AG09309 (cell line): ENCODE data around the gene MYO3B.

ENCODE experiments used
- DNase-seq: peaks from one replicate; pipeline ENCODE4 v3.0.0-alpha.2; 2010; ENCODE audit warnings: low read depth
- H3K4me3 ChIP-seq: 2 replicates; pipeline ENCODE4 v1.5.1; 2011; ENCODE audit warnings: mild to moderate bottlenecking, low read depth, low read length, moderate library complexity; ENCODE audit not compliant: control insufficient read depth
- TF ChIP-seq, protein P1 (sequence below): IDR thresholded peaks from 2 replicates; pipeline ENCODE4 v1.5.1; 2011; ENCODE audit warnings: mild to moderate bottlenecking, low read depth, low read length, inconsistent platforms; ENCODE audit not compliant: insufficient read depth, control insufficient read depth; ENCODE audit errors: missing control alignments

Gene MYO3B

DNA sequence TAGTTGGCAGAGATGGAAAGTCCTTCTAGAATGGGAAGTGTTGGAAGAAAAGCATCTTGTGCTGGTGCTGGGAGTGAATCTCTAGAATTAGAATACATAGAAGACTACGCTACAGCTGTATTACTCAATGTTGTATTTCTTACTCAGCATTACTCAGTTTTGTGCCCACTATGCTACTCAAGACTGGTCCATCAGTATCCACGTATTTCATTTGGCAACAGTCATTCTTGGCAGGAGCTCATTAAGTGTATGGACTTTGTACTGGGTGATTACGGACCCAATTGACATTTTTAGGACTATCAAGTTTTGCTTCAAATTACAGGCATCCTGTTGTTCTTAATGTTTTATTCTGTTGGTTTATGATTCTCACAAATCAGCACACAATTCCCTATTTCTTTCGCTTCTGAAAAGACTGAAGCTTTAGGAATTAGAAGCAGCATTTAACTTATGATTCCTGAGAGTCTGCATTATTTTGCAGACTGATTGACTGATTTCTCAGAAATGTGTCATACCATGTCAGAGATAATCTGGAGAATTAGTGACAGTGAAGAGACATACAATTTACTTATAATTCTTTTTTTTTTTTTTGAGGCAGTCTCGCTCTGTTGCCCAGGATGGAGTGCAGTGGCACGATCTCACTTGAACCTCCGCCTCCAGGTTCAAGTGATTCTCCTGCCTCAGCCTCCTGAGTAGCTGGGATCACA lies 136.9 kb downstream of the MYO3B start:
- no peak for DNase-seq
- TF ChIP-seq, protein P1, sequence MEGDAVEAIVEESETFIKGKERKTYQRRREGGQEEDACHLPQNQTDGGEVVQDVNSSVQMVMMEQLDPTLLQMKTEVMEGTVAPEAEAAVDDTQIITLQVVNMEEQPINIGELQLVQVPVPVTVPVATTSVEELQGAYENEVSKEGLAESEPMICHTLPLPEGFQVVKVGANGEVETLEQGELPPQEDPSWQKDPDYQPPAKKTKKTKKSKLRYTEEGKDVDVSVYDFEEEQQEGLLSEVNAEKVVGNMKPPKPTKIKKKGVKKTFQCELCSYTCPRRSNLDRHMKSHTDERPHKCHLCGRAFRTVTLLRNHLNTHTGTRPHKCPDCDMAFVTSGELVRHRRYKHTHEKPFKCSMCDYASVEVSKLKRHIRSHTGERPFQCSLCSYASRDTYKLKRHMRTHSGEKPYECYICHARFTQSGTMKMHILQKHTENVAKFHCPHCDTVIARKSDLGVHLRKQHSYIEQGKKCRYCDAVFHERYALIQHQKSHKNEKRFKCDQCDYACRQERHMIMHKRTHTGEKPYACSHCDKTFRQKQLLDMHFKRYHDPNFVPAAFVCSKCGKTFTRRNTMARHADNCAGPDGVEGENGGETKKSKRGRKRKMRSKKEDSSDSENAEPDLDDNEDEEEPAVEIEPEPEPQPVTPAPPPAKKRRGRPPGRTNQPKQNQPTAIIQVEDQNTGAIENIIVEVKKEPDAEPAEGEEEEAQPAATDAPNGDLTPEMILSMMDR, result no peak
- no peak overlapping the region for H3K4me3 ChIP-seq

DNA sequence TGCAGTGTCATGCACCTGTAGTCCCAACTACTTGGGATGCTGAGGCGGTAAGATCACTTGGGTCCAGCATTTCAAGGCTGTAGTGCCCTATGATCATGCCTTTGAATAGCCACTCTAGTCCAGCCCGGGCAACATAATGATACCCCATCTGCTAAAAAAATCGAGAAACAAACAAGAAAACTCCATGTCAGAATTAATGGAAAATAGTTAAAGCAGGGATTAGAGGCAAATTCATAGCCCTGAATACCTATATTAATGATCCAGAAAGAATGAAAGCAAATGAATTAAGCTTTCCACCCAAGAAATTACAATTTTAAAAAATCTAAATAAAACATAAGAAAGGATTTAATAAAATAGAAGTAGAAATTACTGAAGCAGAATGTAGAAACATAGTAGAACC lies 143.0 kb downstream of the MYO3B start:
- TF ChIP-seq, protein P1, result no peak
- DNase-seq, result no peak

DNA sequence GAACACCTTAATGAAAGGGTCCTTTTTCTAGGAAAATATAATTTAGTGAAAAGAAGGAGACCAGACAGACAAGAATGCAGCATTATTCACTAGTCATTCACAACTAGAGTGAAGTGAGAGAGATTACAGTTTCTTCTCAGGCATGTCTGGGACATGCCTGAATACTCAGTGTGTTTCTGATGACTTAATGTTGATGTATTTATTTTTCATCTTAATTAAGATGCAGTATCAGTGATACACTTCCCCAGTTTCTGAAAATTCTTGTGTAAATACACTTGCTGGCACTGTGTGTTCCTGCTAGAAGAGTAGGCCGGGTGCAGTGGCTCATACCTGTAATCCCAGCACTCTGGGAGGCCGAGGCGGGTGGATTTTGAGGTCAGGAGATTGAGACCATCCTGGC lies 143.6 kb downstream of the MYO3B start:
- TF ChIP-seq, protein P1, result no peak
- no peak for DNase-seq

More for the DNA sequence above, 143.0 kb downstream of the MYO3B start:
- no peak overlapping the region for H3K4me3 ChIP-seq

DNA sequence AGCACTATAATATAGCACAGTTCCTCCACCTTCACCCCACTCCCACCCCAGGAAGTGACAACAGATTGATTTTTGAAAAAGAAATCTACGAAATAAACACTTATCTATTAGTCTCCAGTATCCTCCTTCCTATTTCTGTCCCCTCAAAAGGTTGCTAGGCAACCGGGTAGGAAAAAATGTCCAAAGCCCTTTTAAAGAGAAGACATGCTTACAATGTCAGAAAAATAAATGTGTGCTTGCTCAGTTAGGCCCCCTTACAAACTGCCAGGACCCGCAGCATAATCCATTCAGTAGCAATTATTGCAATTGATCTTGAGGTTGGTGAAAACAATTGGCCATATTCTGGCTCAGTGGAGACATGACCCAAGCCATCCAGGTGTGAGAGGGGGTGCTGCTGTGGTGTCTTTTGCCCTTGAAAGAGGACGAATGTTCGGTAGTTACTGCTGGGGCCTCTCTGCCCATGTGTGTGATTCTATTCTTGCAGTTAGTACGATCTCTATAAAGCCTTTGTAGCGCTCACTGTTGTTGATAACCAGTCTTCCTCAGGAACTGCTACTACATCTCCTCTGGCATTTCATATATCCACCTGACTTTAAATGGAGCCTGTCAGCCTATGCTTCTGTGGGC lies 144.3 kb downstream of the MYO3B start:
- TF ChIP-seq, protein P1, result no peak
- no peak overlapping the region for H3K4me3 ChIP-seq
- DNase-seq, result no peak

More for the DNA sequence above, 143.6 kb downstream of the MYO3B start:
- no peak overlapping the region for H3K4me3 ChIP-seq

DNA sequence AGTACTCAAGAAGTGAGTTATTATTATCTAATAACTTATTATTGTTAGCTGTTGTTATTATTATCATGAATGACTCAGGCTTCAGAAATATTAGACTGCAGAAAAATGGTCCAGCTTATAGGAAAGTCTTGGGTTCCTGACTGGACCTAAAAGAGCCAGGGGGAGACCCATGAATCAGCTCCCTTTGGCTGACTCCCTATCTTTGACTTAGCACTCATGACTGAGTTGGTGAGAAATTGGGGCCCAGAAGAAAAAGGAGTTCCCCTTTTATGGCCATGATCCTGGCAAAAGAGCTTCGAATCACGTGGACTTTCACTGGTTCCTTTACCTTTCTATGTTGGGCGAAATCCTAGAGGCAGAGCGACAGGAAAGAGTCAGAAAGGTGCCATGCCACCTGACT lies 145.8 kb downstream of the MYO3B start:
- DNase-seq, result no peak
- TF ChIP-seq, protein P1, result no peak
- no peak overlapping the region for H3K4me3 ChIP-seq

DNA sequence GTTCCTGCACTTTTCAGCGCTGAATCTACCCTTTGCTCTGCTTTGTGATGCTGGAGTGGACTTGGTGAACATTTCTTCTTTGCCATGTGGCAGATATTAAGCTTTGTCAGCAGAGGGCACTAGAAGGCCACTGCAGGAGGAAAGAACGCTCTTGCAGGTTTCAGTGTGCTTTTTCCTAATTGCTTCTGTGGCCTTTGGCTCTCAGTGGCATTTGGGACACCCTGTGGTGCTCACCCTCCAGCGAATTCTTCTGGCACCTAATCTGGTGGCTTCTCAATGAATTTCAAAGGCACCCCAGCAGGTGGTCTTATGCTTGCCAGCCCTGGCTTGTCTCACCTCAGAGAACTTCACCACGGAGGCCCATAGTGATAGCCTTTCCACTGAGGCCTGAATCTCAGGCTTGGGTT lies 146.7 kb downstream of the MYO3B start:
- TF ChIP-seq, protein P1, result peak; percentile 75
- peak; percentile 7 for DNase-seq

DNA sequence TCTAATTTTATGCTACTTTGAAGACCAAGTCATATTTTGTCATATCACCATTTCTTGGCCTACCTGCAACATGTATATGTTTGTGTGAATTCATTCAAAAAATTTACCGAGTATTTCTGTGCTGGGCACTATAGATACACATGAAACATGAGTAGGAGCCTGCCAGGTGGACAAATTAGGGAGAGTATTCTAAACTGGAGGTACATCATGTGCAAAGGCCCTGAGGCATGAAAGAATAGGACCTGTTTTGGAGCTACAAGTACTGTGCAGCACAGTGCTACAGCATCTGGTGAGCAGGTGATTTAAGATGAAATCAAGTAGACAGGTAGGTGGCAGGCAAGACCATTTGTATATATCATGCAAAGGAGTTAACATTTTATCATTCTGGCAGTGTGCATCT lies 152.9 kb downstream of the MYO3B start:
- DNase-seq, result no peak
- TF ChIP-seq, protein P1, result no peak
- no peak overlapping the region for H3K4me3 ChIP-seq

More for the DNA sequence above, 146.7 kb downstream of the MYO3B start:
- H3K4me3 ChIP-seq, result no peak overlapping the region
